HepG2 (cell line): ENCODE results near the gene CFAP210. TPM values are rescaled to one million over a fixed set of nuclear protein-coding genes. Genes with fewer than 3 reads are reported as not detected.

Experiments used
- CBX5 ChIP-seq: sonication (generic); formaldehyde crosslinking; IDR thresholded peaks from 2 replicates; pipeline ENCODE4 v1.4.0; 2020; ENCODE audit warnings: missing genetic modification reagents, borderline replicate concordance
- ELF1 ChIP-seq: sonication (generic); formaldehyde crosslinking; IDR thresholded peaks from 2 replicates; pipeline ENCODE4 v1.4.0; 2020; ENCODE audit warnings: missing genetic modification reagents
- ETS1 ChIP-seq: sonication (generic); formaldehyde crosslinking; IDR thresholded peaks from 2 replicates; pipeline ENCODE4 v1.4.0; 2020; ENCODE audit warnings: missing genetic modification reagents
- HDAC1 ChIP-seq: sonication (generic); formaldehyde crosslinking; IDR thresholded peaks from 2 replicates; pipeline ENCODE4 v1.5.1; 2020; ENCODE audit warnings: mild to moderate bottlenecking, missing genetic modification reagents
- HNRNPL ChIP-seq: fragments of 200-400 bp; formaldehyde crosslinking; IDR thresholded peaks from 2 replicates; pipeline ENCODE4 v1.6.1; 2017; ENCODE audit warnings: mild to moderate bottlenecking, low read depth, low read length
- KLF15 ChIP-seq: sonication (generic); formaldehyde crosslinking; IDR thresholded peaks from 2 replicates; pipeline ENCODE4 v1.8.1; 2023; ENCODE audit warnings: borderline replicate concordance, mild to moderate bottlenecking, inconsistent platforms, missing genetic modification reagents, mixed read lengths
- PCBP1 ChIP-seq: fragments of 200-400 bp; formaldehyde crosslinking; IDR thresholded peaks from 2 replicates; pipeline ENCODE4 v1.6.1; 2017; ENCODE audit warnings: mild to moderate bottlenecking, low read depth, low read length, borderline replicate concordance
- POGK ChIP-seq: sonication (generic); formaldehyde crosslinking; conservative IDR thresholded peaks from 2 replicates; pipeline ENCODE4 v1.8.0; 2022; ENCODE audit warnings: mild to moderate bottlenecking, moderate library complexity, missing genetic modification reagents
- RFXANK ChIP-seq: IDR thresholded peaks from 2 replicates; pipeline ENCODE4 v1.6.1; 2016
- SKI ChIP-seq: fragments of 450-650 bp; IDR thresholded peaks from one replicate; pipeline ENCODE4 v1.6.1; 2018; ENCODE audit warnings: mild to moderate bottlenecking; ENCODE audit not compliant: partially characterized antibody
- SNAPC5 ChIP-seq: sonication (generic); formaldehyde crosslinking; IDR thresholded peaks from 2 replicates; pipeline ENCODE4 v1.8.1; 2023; ENCODE audit warnings: mild to moderate bottlenecking, missing genetic modification reagents, borderline replicate concordance
- SYNCRIP ChIP-seq: fragments of 200-400 bp; formaldehyde crosslinking; IDR thresholded peaks from 2 replicates; pipeline ENCODE4 v1.6.1; 2018; ENCODE audit warnings: mild to moderate bottlenecking, low read depth, low read length; ENCODE audit not compliant: insufficient read depth
- XRCC5 ChIP-seq: fragments of 200-400 bp; formaldehyde crosslinking; optimal IDR thresholded peaks from 2 replicates; pipeline ENCODE3; 2017; ENCODE audit warnings: mild to moderate bottlenecking, low read length
- YEATS4 ChIP-seq: sonication (generic); formaldehyde crosslinking; IDR thresholded peaks from 2 replicates; pipeline ENCODE4 v1.4.0; 2020; ENCODE audit warnings: missing genetic modification reagents, borderline replicate concordance
- ZBED4 ChIP-seq: sonication (generic); formaldehyde crosslinking; IDR thresholded peaks from 2 replicates; pipeline ENCODE4 v1.4.0; 2020; ENCODE audit warnings: missing genetic modification reagents, borderline replicate concordance
- ZNF12 ChIP-seq: sonication (generic); formaldehyde crosslinking; IDR thresholded peaks from 2 replicates; pipeline ENCODE4 v1.5.0; 2020; ENCODE audit warnings: missing genetic modification reagents
- ZNF225 ChIP-seq: sonication (generic); formaldehyde crosslinking; IDR thresholded peaks from 2 replicates; pipeline ENCODE4 v1.4.0; 2020; ENCODE audit warnings: mild to moderate bottlenecking, missing genetic modification reagents
- ZNF367 ChIP-seq: sonication (generic); formaldehyde crosslinking; IDR thresholded peaks from 2 replicates; pipeline ENCODE4 v1.4.0; 2020; ENCODE audit warnings: missing genetic modification reagents, borderline replicate concordance
- ZNF569 ChIP-seq: sonication (generic); formaldehyde crosslinking; IDR thresholded peaks from 2 replicates; pipeline ENCODE4 v1.5.0; 2020; ENCODE audit warnings: mild to moderate bottlenecking, missing genetic modification reagents, moderate library complexity, borderline replicate concordance
- ZNF83 ChIP-seq: sonication (generic); formaldehyde crosslinking; IDR thresholded peaks from 2 replicates; pipeline ENCODE4 v1.4.0; 2020; ENCODE audit warnings: missing genetic modification reagents, mild to moderate bottlenecking, borderline replicate concordance
- ZSCAN31 ChIP-seq: sonication (generic); formaldehyde crosslinking; IDR thresholded peaks from 2 replicates; pipeline ENCODE4 v1.5.0; 2020; ENCODE audit warnings: low read depth, mild to moderate bottlenecking, missing genetic modification reagents
- polyA plus RNA-seq, 8 experiments: library from polyadenylated mRNA; depleted of rRNA in 3 of 8; stranded (reverse) in 7 of 8; unstranded in 1 of 8; fragments of >200 nt; fragmentation: Illumina TruSeq in 4 of 8; extraction: Trizol in 4 of 8; gene quantifications; 2 replicates each; pipeline versions ENCODE4 v1.2.1 to v1.2.3, GENCODE V29; 2011 to 2016; ENCODE audit warnings: low read depth in 4 of 8, missing spikeins in 1 of 8, mixed read lengths in 1 of 8; ENCODE audit not compliant: insufficient read depth in 1 of 8
- total RNA-seq, 5 experiments: library from RNA; depleted of rRNA; stranded (reverse); fragments of >200 nt; fragmentation: Illumina TruSeq; extraction: Trizol; gene quantifications; 2 replicates each; pipeline ENCODE4 v1.2.3, GENCODE V29; 2016; ENCODE audit warnings: low read depth in 1 of 5

Gene CFAP210
- total and polyA plus RNA-seq, 2 of the 13 experiments (the other 11 are each of a cell fraction or from before 2014, with no cell fraction given): 0.18 TPM; not detected in 1

GRCh38 chr2:169683425-169684134 is 10.6 kb downstream of the CFAP210 start (continued):
- TF ChIP-seq ETS1 (CRISPR knock-in tag) (no peak), SYNCRIP (no peak), SKI (peak; percentile 35), ZBED4 (no peak), ELF1 (CRISPR knock-in tag) (no peak), HNRNPL (no peak), ZNF367 (CRISPR knock-in tag) (no peak), RFXANK (CRISPR knock-in tag) (peak; percentile 60; the same call in 1 of the 2 replicates), ZNF12 (CRISPR knock-in tag) (peak; percentile 72), SNAPC5 (CRISPR knock-in tag) (no peak), ZNF569 (CRISPR knock-in tag) (no peak), ZNF83 (no peak), PCBP1 (no peak), ZNF225 (CRISPR knock-in tag) (no peak), XRCC5 (peak; percentile 56), KLF15 (CRISPR knock-in tag) (no peak), YEATS4 (CRISPR knock-in tag) (peak; percentile 77; the same call in 1 of the 2 replicates), HDAC1 (CRISPR knock-in tag) (peak; percentile 93), ZSCAN31 (CRISPR knock-in tag) (no peak), POGK (no peak), CBX5 (peak; percentile 57; the same call in 1 of the 2 replicates)
